GM21367 (cell line): ENCODE data around the gene METAP2.
"Not testable (repeated sequence)": the region's sequence is repeated elsewhere in the genome, so short reads cannot be mapped to it uniquely, and the experiment has no call there.

ENCODE experiments used
- ATAC-seq: cut with Tn5 transposase; IDR thresholded peaks from one replicate; pipeline ENCODE4 v1.9.1; 2021; ENCODE audit not compliant: unreplicated experiment

The METAP2 gene

DNA sequence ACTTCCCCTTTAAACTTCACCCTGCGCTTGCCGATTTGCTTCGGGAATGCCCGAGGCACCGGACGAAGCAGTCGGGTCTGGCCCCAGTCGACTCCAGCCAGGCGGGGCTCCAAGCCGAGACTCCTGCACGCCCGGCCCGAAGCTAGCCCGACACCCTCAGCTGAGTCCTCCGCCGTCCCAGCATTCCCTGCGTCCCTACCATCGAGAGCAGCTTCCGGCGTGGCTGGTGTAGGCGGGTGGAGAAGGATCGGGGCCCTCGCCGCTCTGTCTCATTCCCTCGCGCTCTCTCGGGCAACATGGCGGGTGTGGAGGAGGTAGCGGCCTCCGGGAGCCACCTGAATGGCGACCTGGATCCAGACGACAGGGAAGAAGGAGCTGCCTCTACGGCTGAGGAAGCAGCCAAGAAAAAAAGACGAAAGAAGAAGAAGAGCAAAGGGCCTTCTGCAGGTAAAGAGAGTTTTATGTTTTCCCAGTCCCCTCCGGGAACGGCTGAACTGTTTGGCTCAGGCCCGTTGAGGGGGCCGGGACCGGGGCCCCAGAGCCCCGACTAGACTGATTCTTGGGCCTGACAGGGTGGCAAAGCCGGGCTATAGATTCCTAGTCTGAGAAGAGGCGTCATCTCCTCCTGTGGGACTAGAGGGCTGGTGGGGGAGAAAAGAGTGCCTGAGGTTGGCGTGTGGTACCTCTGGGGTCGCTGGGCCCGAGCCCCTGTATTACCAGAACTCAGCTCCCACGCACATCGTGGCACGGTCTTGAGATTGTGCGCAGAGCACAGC, at the start of gene METAP2:
TSS of gene METAP2 (plus strand) at position 269 of the 776 bp plus-strand sequence. CDS start at position 297, 28 bp downstream.
- peak; percentile 96 for ATAC-seq

DNA sequence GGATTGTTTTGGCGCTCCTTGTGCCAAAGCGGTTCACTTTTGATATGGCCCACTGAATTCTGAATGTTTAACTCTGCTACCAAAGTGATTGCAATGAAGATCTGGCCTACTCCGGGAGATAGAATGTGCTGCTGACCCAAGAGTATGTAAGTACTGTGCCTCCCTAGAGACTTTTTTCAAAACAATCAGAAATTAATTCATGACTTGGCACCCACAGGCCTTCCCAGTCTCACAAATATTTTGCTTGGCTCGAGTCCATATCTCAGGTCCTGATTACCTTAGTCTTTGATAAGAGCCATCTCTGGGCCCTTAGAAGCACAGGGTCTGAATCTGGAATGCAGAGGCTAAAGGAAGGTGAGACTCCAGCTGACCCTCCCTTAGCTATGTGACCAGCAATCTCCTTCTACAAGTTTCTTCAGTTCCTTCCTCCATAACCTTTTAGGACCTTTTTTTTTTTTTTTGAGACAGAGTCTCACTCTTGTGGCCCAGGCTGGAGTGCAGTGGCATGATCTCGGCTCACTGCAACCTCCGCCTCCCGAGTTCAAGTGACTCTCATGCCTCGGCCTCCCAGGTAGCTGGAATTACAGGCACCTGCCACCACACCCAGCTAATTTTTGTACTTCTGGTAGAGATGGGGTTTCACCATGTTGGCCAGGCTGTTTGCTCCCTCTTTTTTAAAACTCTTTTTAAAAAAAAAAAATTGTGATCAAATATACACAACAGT, 49.5 kb upstream of the METAP2 start:
- no peak for ATAC-seq

DNA sequence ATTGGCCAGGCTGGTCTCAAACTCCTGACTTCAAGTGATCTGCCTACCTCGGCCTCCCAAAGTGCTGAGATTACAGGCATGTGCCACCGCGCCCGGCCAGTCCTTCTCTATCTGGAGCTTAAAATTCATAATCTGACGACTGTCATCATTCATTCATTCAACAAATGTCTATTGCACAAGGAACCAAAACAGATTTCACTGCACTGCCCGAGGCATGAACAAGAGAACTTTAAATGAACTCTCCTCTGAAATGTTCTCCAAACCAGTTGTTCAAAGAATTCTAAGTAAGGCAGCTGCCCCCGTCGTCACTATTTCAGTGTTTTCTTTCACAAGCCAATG, 44.8 kb upstream of the METAP2 start:
- no peak for ATAC-seq

DNA sequence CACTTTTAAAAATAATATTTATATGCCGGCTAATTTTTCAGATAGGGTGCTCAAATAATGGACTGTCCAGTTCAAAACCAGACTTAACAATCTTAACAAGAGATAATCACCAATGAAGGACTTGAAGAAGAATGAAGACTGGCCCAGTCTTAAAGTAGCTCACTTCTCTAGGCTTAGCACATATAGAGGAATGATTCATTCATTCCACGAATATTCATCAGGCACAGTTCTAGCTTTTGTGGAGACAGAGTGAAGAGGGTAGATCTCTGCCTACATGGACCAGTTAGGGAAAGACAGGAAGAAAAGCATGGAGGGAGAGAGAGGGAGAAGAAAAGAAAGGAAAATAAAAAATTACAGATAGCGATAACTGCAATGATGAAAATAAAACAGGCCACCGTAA, 42.8 kb upstream of the METAP2 start:
- ATAC-seq, result no peak

DNA sequence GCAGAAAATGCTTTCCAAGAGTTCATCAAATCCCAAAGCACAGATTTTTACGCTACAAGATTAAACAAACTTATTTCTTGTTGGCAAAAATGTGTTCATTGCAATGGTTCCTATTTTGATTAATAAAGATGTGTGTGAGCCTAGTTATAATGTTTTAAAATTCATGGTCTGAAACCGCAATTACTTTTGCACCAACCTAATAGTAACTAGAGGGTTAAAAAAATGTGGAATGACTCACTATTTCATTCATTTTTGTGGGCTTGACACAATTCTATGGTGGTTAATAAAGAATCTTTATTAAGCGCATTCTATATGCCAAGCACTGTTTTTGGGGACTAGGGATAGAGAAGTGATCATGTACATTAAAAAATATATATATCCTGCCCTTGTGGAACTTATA, 38.6 kb upstream of the METAP2 start:
- no peak for ATAC-seq

DNA sequence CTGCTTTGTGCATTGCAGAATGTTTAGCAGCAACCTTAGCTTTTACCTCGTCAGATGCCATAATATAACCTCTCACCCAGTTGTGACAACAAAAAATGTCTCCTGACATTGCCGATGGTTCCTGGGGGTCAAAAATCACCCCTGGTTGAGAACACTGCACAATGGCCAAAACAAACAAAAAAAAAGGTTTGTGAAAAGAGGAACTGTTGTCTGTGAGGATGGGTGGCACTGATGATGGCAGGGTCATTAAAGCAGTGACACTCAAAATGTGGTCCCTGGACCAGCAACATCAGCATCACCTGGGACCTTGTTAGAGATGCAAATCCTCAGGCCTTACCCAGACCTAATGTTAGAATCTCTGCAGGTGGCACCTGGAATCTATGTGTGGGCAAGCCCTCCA, 36.4 kb upstream of the METAP2 start:
- no peak for ATAC-seq

DNA sequence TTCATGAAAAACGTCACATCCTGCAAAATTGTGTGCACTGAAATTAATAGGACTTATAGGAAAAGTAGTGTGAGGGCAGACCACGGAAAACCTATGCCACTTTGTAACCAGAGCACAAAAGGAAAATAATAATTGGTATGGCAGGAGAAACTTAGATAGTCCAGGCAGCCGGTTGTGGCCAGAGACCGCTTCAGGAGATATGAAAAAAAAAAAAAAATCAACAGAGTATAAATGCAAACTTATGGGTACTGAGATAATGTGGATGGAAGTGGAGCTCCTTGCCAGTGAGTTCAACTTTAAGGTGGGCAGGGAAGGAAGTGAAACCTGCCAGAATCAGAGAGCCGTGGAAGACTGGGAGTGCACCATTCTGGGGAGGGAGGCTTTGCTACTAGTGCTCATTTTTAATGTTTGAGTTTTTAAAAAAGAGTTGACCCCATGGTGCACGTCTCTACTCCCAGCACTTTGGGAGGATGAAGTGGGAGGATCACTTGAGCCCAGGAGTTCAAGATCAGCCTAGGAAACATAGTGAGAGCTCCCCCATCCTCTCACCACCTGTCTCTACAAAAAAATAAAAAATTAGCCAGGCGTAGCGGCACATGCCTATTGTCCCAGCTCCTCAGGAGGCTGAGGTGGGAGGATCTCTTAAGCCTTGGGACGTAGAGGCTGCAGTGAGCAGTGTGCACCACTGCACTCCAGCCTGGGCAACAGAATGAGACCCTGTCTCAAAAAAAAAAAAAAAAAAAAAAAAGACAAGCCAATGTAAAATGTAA, 34.3 kb upstream of the METAP2 start:
- no peak for ATAC-seq

DNA sequence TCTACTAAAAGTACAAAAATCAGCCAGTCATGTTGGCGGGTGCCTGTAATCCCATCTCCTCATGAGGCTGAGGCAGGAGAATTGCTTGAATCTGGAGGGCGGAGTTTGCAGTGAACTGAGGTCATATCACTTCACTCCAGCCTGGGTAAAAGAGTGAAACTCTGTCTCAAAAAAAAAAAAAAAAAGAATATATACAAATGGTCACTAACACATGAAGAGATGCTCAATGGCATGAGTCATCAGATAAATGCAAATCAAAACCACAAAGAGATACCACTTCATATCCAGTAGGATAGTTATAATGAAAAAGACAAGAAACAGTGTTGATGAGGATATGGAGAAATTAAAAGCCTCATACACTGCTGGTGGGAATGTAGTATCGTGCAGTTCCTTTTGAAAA, 33.6 kb upstream of the METAP2 start:
- no peak for ATAC-seq

DNA sequence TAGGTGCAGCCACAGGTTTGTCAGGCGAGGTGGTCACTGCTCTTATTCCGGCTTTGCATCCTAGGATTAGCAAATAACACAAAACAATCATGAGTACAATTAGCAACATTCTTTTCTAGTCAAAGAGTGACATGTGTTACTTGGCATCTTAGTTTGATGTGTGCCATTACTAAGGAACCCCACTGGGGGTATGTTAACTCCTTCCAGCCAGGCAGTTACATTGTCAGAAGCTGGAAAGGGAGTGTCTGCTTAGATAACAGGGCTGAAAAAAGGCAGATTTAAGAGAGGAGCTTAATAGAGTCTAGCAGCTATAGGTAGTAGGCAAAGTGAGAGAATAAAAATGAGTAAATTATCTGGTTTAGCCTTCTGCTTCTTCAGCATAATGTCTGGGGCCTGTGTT, 30.5 kb upstream of the METAP2 start:
- no peak for ATAC-seq

DNA sequence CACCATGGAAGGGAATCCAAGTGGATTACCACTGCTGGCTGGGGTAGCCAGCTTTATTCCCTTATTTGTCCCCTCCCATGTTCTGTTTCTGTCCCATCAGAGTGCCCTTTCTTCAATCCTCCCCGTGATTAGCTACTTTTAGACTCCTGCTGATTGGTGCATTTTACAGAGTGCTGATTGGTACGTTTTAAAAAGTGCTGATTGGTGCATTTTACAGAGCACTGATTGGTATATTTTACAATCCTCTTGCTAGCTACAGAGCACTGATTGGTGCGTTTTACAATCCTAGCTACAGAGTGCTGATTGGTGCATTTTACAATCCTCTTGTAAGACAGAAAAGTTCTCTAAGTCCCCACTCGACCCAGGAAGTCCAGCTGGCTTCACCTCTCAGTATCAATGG, 28.9 kb upstream of the METAP2 start:
- not testable (repeated sequence) for ATAC-seq

DNA sequence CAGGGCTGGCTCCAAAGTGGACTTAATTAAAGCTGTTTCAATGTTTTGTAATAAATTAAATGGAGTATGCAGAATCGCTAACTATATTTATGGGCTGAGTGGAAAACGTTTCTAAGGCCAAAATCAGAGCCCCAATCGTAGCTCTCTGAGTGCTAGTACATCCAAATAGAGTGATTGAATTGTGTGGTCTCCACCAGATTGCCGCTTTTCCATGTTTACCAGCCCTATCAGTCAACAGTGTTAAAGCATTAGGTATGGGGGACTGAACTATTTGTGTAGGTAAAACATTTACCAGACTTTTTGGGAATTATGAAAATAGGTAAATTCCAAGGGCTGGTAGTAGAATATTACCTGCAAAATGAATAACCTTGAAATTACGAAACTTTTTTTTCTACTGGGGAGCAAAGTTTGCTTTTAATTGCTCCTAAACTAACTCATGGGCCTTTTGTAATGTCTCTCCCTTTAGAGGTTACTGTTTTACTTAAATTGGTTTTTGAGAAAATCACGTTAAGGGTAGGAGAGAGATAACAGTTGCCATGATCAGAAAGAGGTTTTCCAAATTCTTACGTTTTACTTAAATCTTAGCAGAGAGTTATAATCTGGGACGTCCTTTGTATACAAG, 28.0 kb upstream of the METAP2 start:
- ATAC-seq, result no peak

DNA sequence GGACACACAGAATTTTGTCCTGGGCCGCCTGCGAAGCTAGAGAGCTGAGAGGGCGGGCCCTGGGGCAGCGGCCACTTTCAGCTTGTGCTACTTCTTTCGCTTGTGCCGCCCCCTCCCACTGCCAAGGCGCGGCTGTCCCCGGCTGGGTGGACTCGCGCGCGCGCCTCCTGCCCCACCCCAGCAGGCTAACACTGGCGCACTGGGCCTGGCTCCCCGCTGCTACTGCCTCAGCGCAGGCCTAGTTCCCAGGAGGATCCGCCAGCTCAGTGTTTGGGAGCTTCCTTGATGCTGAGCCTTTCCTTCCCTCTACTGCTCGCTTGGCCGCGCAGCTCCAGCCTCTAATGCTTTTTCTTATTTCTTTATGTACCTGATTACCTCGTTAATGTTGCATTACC, 27.4 kb upstream of the METAP2 start:
- no peak for ATAC-seq

DNA sequence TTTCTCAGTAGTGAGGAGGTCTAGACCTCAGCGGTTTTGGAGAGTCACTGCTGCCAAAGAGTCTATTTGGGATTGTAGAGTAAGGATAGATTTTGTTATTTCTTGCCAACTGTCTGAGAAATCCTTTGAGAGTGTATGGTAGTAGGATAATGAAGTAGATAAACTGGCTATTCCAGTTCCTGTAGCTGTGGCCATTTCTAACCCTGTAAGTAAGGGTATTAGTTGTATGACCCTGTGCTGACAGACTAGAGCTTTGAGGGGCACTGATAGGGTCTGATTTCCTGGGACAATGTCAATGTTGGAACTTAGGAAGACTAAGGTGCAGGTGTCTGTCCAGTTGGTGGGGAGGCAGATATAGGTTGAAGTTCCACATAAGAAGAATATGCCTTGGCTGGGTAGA, 24.3 kb upstream of the METAP2 start:
- ATAC-seq, result not testable (repeated sequence)

DNA sequence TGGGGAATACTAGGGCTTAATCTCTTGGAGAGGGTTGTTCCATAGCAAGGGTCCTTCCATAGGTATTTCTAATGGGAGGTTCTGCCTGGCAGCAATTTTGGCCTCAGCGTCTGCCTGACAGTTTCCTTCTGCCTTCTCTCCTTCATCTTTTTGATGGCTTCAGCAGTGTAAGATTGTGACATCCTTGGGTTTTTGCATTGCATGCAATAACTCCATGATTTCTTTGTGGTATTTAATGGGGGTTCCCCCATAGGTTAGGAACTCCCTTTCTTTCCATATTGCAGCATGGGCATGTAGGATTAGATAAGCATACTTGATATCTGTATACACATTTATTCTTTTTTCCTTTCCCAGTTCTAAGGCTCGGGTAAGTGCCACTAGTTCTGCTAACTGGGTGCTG, 21.5 kb upstream of the METAP2 start:
- ATAC-seq, result not testable (repeated sequence)

DNA sequence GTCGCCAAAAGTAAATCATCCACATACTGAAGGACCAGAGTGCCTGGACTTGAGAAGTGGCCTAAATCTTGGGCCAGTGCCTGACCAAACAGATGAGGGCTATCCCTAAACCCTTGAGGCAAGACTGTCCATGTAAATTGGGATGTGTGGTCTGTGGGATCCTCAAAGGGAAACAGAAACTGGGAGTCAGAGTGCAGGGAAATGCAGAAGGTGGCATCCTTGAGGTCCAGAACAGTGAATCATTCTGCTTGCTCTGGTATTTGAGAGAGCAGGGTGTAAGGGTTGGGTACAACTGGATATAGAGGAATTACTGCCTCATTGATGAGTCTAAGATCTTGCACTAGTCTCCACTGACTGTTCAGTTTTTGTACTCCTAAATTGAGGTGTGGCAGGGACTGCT, 20.1 kb upstream of the METAP2 start:
- ATAC-seq, result not testable (repeated sequence)

DNA sequence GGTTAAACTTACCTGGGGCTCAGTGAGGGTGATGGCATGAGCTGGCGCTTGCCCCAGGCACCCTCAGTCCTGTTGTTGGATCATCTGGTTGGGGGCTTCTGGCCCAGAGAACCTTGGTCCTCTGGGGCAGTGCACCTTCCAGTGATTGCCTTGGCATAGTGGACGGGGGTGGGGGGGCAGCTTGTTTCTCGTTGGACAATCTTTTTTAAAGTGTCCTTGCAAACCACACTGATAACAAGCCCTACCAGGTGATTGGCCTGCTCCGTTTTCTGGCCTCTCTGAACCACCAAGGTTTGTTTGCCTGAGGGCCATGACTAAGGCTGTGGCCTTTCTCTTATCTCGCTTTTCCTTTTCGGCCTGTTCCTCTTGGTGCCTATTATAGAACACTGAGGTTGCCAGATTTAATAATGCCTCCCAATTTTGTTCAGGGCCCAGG, 19.2 kb upstream of the METAP2 start:
- not testable (repeated sequence) for ATAC-seq

DNA sequence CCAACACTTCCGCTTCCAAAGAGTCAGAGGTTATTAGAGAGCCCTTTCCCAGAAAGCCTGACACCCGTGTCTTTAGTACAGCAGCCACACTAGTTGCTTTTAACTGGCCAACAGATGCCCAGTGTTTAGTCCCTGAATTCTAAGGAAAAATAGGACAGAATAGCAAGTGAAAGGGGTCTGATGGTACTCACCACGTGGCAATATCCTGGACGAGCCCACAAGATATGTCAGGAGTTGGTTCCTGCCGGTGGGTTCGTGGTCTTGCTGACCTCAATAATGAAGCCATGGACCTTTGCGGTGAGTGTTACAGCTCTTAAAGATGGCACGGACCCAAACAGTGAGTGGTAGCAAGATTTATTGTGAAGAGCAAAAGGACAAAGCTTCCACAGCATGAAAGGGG, 16.3 kb upstream of the METAP2 start:
- ATAC-seq, result not testable (repeated sequence)

DNA sequence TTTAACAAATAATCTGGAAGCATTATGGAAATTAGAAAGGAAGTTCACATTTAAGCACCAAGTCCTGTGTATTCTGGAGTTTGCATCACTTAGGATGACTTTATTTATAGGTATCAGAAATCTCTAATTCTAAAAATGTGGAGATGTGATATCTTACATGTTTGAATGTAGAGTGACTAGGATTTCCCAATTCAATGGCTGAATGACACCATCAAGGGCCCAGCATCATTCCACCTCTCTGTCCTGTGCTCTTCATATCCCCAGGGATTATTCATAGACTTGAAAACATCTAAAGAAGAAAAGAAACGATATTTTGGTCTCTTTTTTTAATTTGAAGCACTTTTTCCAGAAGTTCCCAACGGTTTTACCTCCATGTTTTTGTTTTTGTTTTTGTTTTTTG, 15.2 kb upstream of the METAP2 start:
- no peak for ATAC-seq

DNA sequence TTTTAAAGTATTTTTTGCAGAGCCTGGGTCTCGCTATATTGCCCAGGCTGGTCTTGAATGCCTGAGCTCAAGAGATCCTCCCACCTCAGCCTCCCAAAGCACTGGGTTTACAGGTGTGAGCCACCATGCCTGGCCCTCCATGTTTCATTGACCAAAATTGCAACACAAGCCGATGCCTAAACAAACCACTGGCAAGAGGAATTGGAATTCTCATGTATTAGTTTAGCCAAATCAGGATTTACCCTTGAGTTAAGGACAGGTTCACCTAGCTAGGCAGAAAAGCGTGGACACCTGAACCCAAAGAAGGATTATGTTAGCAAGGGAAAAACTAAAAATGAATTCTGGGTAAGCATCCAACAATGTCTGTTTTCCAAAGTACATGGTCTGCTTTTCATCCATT, 14.6 kb upstream of the METAP2 start:
- no peak for ATAC-seq

DNA sequence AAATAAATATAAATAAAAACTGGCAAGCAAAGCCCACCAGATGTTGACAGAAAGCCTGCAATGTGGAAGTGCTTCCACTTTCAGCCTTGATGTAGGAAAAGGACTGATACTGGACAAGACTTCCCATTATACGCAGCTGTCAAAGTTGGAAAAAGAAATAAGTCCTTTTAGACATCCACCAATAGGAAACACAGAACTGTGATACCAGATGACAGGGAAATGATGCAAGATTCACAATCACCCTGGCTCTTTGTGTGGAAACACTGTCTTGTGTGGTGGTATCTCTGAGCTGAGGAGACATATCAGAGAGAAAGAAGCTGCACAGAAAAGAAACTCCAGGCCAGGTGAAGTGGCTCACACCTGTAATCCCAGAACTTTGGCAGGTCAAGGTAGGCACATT, 13.8 kb upstream of the METAP2 start:
- ATAC-seq, result no peak

DNA sequence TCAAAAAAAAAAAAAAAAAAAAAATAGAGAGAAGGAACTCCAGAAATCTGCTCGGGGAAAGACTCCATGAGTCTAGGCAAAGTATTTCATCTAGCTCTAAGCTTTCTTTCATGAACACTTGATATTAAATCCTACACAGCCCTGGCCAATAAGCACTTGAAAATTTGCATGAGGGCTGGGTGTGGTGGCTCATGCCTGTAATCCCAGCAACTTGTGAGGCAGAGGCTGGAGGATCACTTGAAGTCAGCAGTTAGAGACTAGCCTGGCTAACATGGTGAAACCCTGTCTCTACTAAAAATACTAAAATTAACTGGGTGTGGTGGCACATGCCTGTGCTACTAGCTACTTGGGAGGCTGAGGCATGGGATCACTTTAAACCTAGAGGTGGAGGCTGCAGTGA, 13.1 kb upstream of the METAP2 start:
- no peak for ATAC-seq
